ENCODE measurements around the gene GARS1.

The GARS1 gene

DNA sequence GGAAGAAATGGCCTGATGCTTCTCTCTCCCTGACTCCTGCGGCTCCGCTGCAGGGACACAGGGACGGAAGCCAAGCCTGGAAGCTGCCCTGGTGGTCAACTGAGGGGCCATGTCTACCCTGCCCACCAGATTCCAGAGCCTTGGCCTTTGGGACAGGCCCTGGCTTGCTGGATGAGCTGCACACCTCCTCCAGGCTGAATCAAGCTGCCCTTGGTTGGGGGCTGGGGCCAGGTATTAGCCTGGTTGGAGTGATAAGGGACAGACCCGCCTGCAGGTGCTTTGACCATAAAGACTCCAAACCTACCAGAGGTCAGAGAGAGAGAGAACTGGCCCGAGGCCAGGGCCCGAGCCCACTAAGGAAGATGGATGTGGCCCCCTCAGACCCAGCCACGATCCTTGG, 57.5 kb downstream of the GARS1 start:
- no peak overlapping the region for H3K4me3 ChIP-seq
- H3K27ac ChIP-seq = no peak overlapping the region

DNA sequence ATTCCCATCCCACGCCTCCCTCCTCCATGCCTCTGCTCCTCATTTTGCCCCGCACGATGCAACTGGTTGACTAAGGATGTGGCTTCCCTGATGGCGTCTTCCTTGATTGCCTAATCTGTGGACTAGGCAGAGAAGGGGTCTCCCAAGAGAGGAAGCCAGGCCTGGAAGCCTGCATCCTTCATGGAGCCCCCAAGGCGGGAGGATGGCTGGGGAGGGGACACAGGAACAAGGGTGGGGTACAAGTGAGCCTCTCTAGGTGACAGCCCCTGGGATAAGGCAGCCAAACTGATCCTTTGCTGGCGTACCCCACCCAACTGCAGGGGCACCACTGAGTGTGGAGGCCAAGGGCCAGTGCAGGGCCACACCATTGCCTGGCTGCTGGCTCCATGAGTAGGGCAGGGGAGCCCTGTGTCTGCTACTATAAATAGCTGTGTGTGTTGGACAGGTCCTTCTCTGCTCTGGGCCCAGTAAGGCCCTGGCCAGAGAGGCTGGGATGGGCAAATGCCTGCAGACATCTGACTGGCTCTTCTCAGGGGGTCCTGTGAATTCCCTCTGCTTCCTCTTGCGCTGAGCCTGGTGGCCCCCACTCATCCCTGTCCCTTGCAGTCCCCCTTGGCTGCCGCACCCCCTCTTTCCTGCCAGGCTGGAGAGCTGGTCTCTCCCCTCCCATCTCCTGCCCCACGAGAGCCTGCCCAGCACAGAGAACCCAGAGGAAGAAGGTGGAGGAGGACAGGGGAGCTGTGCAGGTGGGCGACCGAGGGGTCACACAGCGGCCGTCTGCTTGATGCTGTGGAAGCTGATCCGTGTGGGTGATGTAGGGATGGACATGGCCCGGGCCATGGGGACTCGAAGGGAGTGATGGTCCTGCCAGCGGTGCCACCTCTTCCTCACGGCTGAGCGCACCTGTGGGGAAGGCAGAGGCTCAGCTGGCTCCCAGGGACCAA, 58.3 kb downstream of the GARS1 start:
- H3K27ac ChIP-seq = no peak overlapping the region
- no peak overlapping the region for H3K4me3 ChIP-seq

DNA sequence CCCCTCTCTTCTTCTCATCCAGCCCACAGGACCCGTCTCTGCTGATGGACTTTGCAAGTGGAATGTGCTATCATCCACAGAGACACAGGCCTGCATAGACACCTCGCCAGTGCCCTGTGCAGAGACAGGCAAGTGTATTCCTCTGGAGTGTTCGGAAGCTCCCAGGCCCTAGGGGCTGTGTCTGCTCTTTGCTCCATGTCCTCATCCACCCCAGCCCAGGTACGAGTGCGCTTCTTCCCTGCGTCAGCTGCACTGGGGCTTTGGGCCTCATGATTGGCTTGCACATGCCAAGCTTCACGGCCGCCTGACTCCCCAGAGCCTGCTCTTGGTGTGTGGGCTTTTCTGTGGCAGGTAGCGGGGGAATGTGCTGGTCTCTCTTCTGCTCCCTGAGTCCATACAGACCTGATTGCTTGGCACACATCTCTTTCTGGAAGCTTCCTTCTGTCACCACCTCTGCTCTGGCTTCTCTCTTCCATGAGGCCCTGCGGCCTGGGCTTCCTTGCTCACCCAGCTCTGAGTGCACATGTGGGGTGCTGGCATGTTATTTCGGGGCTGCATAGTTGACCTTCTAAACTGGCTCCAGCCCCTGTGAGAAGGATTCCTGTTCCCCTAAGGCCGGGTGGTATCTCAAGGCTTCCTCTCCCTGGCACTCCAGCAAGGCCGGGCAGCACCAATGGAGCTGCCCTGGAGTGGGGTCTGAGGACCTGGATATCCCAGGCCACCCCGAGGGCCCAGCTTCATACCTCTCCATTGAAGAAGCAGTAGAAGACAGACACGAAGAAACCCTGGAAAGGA, 59.8 kb downstream of the GARS1 start:
- Histone ChIP-seq H3K4me3 (no peak overlapping the region), H3K27ac (no peak overlapping the region)

DNA sequence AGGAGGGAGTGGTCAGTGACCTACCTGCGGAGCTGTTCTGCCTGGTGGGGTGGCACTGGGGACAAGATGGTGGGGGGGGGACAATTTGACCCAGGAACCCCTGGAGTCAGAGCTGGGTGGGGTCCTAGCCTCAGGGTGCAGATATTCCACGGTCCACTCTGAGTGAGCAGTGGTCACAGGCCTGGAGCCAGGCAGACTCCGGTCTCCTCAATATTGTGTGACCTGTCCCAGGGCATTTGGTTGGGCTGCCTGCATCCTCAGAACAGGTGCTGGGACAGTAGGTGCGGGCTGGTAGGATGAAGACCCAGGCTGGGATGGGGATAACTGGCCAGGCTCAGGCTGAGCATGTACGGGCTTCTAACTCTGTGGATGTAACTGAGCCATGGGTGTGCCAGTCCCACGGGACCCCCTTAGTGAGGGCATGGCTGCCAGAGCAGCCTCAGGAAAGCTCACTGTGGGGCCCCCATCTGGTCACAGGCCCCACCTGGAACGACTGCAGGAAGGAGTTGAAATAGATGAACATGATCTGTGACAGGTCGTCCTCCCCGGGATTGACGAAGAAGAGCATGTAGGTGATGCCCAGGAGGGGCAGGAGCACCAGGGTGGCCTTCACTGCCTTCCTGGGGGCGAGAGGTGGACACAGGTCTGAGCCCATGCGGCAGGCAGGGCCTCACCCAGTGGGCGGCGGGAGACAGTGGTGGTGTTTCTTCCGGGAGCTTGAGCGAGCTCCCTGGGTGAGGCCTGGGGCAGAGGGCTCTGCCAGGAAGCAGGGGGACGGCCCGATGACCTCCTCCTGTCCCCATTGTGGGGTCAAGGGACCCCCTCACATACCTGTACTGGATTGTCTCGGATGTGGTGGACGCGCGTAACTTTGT, 60.7 kb downstream of the GARS1 start:
- no peak overlapping the region for H3K4me3 ChIP-seq

DNA sequence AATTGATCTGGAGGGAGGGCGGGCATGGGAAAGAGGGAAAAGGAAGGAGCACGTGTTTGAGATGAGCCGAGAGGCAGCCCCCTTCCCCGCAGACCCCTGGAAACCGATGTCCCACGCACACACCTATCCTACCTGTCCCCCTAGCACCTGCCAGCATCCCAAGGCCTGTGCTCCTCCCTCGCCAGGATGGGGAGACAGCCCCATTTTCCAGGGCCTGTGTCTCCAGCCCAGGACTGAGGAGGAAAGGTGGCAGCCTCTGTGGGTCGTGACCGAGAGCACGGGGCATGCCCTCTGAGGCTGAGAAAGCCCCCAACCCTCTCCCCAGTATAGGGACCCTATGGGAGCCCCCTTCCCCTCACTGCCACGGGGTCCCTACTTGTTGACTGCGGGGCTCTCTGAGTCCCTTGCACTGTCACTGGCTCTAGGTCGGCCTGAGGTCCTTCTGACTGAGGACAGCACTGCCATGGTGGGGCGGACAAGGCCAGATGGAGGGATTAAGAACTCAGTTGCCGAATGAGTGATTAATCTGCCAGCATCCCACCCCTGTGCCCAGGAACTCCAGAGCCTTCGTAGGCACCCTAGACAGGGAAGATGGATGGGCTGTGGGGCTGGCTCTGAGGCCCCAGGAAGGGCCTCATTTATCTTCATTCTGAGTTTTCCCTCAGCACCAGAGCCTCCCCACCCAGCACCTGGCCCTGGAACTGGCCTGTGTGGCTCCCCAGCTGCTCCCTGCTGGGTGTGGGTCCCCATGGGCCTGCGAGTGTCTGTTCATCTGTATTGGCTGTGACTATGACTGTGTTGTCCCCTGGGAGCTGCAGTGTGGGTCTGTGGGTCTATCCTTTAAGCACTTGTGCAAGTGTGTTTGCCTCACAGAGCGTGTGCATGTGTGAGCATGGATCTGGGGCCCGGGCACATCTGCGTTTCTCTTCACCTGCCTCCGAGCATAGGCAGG, 61.6 kb downstream of the GARS1 start:
- H3K4me3 ChIP-seq = no peak overlapping the region
- H3K27ac ChIP-seq = no peak overlapping the region

More for the DNA sequence above, 60.7 kb downstream of the GARS1 start:
- H3K27ac ChIP-seq = no peak overlapping the region

DNA sequence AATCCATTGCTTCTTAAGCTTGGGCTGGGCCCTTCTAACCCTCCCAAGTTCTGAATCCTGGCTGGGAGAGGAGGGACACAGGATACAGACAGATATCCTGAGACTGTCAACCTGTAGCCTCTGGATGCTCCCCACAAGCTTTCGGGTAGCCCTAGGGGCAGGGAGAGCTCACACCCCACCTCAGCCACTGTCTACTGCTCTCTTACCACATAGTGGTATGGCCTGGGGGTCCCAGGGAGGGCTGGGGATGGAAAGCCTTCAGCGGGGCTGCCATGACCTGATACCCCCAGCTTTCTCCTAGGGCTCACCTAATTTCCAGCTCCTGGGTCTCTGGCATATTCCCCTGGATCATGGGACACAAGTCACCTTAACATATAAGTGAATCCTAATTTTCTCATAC, 62.5 kb downstream of the GARS1 start:
- no peak overlapping the region for H3K27ac ChIP-seq
- H3K4me3 ChIP-seq = no peak overlapping the region

DNA sequence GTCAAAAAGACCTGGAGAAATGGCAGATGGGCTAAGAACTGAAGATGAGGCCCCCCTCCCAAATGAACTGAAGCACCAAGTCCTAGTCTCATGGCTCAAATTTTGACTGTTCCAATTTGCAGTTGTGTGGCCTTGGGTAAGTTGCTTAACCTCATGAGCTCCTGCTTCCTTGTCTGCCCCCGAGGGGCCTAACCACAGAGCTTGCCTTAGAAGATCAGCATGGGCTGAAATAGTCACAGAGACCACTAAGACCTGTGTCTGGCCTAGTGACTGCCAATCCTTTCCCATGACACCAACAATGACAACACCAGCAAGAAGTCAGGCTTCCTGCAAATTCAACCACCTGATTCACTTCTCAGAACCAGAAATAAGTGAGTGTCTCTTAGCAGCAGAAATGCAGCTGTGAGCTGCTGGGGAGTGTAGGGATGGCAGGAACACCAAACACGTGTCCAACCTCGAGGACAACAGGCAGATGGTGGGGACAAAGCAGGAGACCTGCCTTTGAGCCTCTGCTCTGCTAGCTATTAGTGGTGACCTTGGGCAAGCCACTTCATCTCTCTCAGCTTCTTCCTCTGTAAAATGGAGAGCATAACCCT, 63.9 kb downstream of the GARS1 start:
- no peak overlapping the region for H3K27ac ChIP-seq
- H3K4me3 ChIP-seq = no peak overlapping the region

DNA sequence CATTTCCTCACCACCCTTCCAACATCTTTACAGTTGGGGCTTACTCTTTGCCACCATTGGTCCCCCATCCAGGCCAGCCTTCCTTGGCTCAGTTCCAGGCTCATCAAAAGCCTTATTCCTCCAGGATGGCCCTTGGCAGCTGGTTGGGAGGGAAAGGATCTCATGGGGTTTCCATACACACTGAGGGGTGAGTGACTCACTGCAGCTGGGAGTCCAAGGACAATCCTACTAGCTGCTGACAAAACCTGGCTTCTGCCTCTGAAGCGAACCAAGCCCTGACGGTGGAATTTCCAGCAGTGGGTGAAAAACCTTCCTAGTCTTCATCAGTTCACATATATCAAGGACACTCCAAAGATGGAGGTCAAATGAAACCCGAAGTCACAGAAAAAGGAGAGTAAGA, 64.6 kb downstream of the GARS1 start:
- no peak overlapping the region for H3K4me3 ChIP-seq

DNA sequence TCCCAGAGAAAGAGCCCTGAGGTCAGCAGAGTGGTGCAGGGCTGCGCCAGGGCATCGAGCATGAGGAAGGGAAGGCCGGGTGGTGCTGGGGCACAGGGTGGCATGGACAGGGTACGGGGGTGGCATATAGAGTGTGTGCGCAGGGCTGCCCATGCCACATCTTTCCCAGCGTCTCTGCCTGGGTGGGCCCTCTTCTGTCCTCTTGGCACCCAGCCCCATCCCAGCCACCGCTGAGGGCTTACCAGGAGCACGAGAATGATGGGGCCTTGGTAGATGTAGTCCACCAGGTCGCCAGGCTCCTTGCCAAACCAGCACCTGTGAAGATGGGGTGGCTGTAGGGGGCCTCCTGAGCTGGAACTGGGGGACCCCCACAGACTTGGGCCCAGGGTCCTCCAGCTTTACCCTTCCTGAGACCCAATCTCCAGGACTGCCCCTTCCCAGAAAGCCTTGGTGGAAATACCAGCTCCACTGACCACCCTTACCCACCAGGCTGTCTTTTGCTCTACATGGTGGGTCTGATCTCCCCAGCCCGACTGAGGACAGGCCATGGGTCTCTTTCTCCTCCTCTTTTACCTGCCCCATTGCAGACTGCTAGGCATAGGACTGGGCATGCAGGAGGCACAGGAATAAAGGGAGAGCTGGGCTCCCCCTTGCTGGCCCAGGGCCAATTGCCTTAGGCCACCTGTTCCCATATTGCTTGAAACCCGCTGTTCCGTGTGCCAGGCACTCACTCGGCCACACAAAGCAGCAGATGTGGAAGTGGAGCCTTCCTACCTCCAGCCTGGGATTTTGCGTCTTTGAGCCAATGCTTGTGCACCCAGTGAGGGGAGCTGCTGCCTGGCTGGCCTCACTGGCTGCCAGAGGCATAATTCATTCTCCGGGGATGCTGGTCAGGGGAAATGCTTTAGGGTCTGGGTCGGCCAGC, 65.9 kb downstream of the GARS1 start:
- H3K27ac ChIP-seq = no peak overlapping the region

More for the DNA sequence above, 64.6 kb downstream of the GARS1 start:
- H3K27ac ChIP-seq = no peak overlapping the region

DNA sequence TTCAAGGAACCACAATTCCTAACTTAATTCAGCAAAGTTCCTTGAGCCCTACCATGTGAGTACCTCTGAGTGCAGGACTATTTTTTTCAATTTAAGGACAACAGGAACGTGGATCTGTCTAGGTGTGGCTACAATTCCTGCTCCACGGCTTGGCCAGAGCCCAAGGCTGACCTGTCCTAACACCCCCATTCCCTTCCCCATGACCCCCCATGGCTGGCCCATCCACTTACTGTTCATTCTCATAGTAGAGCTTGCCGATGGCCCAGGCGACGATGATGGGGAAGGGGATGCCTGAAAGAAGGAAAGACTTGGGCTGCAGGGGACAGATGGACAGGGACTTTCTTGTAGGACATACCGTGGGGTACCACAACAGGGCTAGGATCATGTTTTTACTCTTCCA, 67.2 kb downstream of the GARS1 start:
- H3K27ac ChIP-seq = no peak overlapping the region
- no peak overlapping the region for H3K4me3 ChIP-seq

More for the DNA sequence above, 65.9 kb downstream of the GARS1 start:
- no peak overlapping the region for H3K4me3 ChIP-seq

DNA sequence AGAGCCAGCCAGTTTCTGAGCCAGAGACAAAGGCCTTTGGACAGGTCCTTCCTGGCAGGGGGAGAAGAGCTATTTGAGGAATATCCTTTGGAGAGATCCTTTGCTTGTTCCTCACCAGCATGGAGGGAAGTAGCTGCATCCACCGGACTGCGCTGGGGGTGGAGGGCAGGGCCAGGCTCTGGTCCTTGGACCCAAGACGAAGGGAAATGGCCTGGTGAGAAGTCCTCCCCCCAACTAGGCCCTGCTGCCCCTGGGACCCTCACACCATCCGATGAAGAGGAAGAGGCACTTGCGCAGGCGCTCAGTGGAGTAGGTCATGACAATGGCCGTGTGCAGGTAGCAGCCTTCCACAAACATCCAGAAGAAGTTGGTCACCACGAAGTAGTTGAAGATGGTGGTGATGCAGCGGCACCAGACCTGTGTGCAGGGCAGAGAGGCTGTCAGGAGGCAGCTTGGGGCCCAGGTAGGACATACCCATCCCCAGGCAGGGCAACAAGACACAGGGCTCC, 67.8 kb downstream of the GARS1 start:
- Histone ChIP-seq H3K4me3 (no peak overlapping the region), H3K27ac (no peak overlapping the region)

DNA sequence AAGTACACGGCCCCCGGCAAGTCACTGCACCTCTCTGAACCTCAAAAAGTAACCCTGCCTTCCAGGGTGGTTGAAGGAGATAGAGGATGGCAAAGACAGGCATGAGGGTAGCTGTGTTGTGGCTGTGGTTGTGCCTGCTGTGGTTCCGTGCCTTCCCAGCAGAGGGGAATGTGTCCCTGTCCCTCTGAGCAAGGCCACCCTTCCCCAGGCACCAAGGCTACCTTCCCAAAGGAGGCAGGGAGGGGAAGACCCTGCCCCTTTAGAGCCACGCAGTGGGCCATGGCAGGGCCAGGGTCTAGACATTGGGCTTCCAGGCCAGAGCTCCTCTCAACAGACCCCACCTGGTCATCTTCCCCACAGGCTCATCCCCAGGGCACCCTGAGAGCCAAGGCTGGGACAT, 68.7 kb downstream of the GARS1 start:
- Histone ChIP-seq H3K4me3 (no peak overlapping the region), H3K27ac (no peak overlapping the region)

DNA sequence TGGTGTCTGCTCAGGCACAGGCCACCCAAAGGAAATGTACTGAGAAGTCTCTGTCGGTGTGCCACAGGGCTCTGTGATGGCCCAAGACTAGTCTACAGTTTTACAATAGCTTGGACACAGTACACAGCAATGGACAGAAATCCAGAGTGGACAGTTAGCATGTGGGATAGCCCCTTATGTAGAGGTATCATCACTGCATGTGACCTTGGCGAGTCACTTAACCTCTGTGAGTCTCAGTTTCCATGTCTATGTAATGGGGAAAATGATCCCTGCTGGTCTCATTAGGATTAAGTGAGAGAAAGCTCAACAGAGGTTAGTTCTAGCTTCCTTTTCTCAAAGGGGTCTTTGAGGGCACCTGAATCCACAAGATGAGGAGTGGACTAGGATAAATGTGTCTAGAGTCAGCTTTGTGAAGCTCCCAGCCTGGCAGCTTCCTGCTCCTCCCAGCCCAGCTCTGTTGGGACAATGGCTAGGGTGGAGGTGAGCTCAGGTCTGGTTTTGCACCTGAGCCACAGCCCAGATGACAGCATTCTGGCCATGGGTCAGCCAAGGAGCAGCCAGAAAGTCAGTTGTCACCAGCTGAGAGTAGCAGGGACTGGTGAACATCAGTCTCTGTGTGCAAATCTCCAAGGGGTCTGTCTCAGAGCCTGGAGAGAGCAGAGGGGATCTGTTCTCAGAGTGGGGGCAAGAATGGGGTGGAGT, 69.7 kb downstream of the GARS1 start:
- H3K27ac ChIP-seq = no peak overlapping the region
- no peak overlapping the region for H3K4me3 ChIP-seq

DNA sequence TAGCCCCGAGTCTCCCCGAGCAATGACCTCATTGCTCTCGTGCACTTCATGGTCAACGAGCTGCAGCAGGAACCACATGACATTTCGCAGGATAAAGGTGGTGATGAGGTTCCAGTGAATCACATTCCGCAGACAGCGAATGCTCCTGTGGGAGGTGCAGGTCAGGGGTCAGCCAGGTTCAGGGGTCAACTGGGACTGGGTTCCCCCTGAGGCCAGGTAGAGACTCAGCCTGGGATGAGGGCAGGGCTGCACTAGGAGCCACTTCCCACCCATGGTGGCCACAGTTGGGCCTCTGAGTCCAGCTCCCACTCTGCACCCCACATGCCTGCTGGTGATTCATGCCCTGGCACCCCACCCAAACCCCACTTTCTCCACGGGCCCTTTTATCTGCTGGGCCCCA, 70.4 kb downstream of the GARS1 start:
- no peak overlapping the region for H3K4me3 ChIP-seq
- no peak overlapping the region for H3K27ac ChIP-seq

DNA sequence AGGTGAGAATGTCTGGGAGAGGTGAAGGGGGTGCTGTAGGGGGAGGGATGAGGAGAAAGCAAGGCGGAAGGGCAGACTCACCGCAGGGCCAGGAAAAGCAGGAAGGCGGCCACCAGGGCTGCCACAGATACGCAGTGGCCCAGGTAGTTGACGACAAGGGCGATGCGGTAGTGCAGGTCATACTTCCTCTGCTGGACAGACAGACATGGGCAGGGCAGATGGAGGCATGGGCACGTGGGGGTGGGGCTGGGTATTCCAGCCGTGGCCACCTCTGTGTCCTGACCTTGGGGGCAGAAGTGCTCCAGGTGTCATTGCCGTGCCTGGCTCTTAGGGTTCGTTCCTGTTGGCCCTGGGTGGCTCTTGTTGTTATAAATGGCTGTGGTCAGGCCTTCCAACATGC, 70.8 kb downstream of the GARS1 start:
- H3K4me3 ChIP-seq = no peak overlapping the region
- H3K27ac ChIP-seq = no peak overlapping the region

DNA sequence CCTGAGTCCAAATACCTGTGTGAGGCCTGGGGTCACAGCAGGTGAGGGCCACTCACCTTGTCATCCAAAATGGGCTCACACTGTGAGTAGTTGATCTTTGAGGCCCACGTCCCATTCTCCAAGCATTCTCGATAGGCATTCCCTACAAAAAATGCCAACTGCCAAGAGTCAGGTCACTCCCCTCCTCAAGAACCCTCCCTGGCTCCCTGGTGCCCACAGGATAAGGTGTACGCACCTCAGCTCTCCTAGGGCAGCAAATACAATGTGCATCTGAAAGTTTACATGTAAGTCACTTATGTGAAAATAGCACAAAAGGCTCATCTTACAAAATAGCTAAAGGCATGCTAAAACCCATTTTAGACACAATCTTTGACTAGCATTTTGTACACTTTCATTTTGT, 72.5 kb downstream of the GARS1 start:
- Histone ChIP-seq H3K4me3 (no peak overlapping the region), H3K27ac (no peak overlapping the region)

DNA sequence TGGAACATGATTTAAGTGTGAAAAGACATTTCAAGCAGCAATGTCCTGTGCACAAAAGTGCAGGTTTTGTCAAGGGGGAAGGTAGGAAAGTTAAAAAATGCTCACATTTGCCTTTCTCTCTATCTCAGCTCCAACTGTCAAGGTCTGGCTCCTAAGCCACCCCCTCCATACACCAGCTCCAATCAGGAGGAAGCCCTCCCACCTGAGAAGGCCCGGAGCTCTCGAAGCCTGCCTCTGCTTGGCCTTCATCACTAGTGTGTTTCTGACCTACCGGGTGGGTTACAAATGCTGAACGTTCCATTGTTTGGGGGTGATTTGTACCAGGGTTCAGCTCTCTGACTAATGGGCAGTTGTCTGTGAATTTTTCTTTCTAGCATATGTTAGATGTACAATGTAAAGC, 73.4 kb downstream of the GARS1 start:
- H3K27ac ChIP-seq = no peak overlapping the region
- H3K4me3 ChIP-seq = no peak overlapping the region
